NCI-H446 treated with DMSO at 0.1 percent for 48 hours (cell line): ENCODE measurements around the gene IKZF2.
"Not testable (repeated sequence)": the region's sequence is repeated elsewhere in the genome, so short reads cannot be mapped to it uniquely, and the experiment has no call there.

ENCODE experiments used
- DNase-seq: peaks from one replicate; lab custom pipeline; 2025; lab: John Stamatoyannopoulos, UW

IKZF2 gene

GRCh38 chr2:213032607-213033006, 118.8 kb downstream of the IKZF2 start:
- DNase-seq: no peak

- no peak for DNase-seq
Observed at GRCh38 chr2:213022987-213023386, 128.4 kb downstream of the IKZF2 start.

- no peak for DNase-seq
Observed at GRCh38 chr2:213021971-213022899, 129.2 kb downstream of the IKZF2 start.

DNA sequence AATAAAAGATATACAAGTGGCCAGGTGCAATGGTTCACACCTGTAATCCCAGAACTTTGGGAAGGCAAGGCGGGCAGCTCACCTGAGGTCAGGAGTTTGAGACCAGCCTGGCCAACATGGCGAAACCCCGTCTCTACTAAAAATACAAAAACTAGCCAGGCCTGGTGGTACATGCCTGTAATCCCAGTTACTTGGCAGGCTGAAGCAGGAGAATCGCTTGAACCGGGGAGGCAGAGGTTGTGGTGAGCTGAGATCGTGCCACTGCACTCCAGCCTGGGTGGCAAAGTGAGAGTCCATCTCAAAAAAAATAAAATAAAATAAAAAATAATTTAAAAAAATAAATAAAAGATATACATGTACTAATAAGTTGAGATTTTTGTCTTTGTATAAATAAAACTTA, 130.5 kb downstream of the IKZF2 start:
- not testable (repeated sequence) for DNase-seq

GRCh38 chr2:213020268-213020667, 131.1 kb downstream of the IKZF2 start:
- no peak for DNase-seq

DNA sequence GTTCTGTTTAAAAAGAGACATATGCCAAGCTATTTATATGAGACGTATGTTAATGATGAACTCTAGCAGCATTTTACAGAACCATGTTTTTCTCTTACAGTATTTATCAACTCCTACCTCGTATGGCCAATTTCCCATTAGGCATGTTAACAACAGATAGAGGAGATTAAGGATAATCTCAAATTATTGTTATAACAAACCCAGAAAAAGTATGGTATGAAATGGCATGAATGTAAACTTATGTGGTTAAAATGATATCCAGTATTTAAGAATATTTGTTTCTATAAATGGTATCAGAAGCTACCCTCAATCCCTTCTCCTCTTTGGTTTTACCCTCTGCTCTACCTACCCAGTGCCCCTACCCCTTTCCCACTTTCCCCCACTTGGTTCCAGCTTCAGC, 132.0 kb downstream of the IKZF2 start:
- no peak for DNase-seq

- no peak for DNase-seq
Observed at GRCh38 chr2:213018340-213018901, 133.0 kb downstream of the IKZF2 start.

- no peak for DNase-seq
Observed at GRCh38 chr2:213017404-213017803, 134.0 kb downstream of the IKZF2 start.

DNA sequence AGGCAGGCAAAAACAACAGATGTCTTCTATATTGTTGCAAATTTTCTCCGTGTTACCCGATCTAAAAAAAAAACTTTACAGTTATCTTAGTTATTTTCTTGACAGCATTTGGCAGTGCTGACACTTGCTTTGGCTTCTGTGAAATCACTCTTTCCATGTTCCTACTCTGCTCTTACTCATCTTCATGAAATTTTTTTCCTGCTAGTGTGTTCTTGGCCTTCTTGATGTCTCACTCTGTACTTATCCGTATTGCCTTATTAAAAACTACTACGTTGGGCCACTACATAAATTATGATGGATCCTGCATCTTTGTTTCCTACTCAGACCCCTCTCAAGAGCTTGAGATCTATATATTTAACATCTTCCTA, 134.4 kb downstream of the IKZF2 start:
- no peak for DNase-seq

- no peak for DNase-seq
Observed at GRCh38 chr2:213016166-213016983, 135.0 kb downstream of the IKZF2 start.

DNA sequence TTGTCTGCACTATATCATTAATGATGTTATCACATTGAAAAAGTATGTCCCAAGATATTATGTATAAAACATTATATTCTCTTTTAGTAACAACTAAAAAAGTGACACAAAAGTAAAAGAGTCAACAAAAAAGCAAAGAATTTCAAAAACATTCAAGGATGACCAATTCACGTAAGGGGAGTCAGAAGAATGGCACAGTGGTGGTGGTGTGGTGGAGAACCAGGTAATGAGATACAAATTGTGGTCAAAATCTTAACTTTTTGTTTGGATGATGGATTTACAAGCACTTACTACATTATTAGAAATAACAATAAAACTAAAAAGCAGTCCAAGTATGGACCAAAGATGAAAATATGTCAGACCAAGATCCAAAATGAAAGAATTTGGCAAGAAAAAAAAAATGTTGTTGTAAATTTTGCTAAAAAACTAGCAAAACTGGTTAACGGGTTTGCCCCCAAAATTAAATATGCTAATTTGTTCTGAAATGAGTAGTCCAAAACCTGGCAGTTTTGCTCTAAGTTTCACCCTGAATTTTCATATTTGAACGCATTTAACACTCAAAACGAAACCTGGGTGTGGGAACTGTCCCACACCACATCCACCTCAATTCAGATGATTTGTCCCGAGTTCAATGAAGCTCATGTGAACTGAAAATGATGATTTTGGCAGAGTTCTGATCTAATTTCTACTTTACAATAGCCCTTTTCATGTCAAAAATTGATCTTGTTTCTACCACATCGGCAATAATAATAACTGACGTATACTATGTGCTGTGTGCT, 135.8 kb downstream of the IKZF2 start:
- no peak for DNase-seq

DNA sequence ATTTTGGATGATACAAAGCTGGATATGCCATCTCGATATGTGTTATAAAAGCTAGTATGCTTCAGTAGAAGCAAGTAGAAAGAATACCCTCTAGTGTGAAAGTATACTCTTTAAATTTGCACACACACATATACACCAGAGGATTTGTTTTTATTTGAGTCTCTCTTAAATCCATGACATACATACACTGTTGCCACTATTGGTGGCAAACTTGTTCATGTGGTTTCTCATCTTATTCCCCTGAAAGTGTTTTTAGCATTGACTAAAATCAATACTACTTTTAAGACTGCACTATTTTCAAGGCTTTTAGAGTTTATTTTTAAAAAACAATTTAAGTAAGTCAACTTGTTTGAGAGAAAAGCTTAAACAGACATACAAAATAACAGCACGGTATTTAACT, 137.4 kb downstream of the IKZF2 start:
- no peak for DNase-seq

DNA sequence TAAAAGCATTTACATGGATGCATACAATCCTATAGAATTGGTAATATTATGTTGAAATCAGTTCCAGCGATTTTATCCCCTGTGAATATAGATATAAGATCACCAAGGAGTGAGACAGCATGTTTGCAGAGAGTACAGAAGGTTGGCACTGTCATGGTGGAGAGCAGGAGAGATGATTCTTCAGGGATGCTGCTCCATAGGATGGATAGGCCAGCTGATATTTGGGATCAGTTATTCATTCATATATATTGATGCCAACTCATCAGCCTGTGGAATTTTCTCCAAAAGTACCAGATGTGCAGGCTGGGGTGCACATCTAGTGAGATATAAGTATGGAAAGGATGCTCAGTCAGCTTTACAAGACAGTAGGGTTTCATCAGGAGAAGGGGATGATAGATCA, 139.9 kb downstream of the IKZF2 start:
- DNase-seq: no peak

DNA sequence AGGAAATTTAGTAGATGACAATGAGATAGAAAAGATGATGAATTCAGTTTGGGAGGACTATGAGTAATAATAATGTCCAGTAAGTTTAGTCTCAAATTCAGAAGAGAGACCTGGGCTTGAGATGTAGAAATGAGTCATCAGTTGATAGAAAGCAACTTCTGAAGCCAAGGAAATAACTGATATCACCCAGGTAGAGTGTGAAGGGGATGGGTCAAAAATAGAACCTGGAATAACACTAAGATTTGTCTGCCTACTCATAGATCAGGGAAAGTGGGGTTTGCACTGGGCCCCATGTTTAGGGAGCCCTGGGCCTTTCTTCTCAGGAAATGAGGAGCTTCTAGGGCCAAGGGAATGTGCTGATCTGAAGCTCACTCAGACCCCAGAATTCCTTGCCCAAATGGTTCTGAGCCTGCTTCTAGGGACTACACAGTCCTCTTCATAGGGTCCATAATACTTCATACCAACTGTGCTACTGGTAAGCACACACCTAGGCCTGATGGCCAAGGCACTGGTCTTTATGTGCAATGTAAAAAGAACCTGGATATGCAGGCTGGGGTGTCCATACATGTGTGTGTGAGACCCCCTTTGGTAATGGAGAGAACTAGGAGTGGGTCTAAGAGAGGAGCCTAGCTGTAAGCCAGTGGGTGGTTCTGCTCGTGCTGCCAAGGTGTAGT, 141.2 kb downstream of the IKZF2 start:
- no peak for DNase-seq

- DNase-seq: no peak
Observed at GRCh38 chr2:213007290-213007838, 144.0 kb downstream of the IKZF2 start.

- no peak for DNase-seq
Observed at GRCh38 chr2:213004197-213004821, 147.1 kb downstream of the IKZF2 start.

- DNase-seq: no peak
Observed at GRCh38 chr2:213002383-213002782, 149.0 kb downstream of the IKZF2 start.

- DNase-seq: no peak
Observed at GRCh38 chr2:213001297-213001910, 150.0 kb downstream of the IKZF2 start.

DNA sequence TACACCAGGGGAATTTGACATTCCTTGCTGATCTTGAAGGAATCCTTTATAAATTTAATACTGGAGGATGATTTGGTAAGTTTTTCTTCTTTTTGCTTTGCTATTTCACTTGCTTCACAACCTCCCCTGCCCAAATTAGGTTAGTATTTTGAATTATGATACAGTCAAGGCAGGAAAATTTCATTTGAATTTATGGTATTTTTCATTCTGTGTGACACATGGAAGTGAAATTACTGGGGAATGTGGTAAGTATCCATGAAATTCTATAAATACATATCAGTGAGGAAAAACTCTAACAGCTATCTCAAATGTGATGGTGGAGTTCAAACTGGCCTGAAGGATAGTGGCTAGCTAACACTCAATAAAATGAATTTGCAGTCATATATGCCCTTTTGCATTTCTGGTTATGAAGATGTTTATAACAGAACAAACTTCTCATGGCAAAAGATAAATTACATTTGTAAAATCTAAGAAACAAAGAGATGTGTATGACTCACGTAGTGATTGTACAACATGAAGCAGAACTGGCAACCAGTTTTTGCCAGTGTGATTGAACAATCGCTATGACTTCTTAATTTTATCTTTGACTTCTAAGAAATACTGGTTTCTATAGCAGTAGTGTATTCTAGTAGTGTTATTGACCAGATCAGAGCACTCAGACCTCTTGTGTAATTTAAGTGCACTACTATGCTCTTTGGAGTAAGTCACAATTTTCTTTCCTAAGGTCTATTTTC, 152.6 kb downstream of the IKZF2 start:
- DNase-seq: no peak
